NCI-H2227 (cell line): ENCODE results near the gene USP36.

Source experiments
- DNase-seq: peaks from one replicate; lab custom pipeline; 2025; ENCODE audit not compliant: unreplicated experiment; lab: John Stamatoyannopoulos, UW

Gene USP36

GRCh38 chr17:78746263-78746948 is 94.2 kb downstream of the USP36 start:
- no peak for DNase-seq
